IMR-90 (cell line): ENCODE results near the gene SGMS1. TPM values are rescaled to one million over a fixed set of nuclear protein-coding genes. Genes with fewer than 3 reads are reported as not detected.

ENCODE experiments used
- ATAC-seq: fragments of 200-7000 bp; cut with Tn5 transposase; 2 replicates; pipeline ENCODE4 v1.9.1; 2020; ENCODE audit warnings: low read depth, mild to moderate bottlenecking, moderate library complexity
- BruUV-seq: library from RNA; stranded (reverse); fragments of 400-500 nt; replicated peaks from 2 replicates; lab custom pipeline; 2021; lab: Mats Ljungman, UMichigan
- CTCF ChIA-PET: fragments of 300-600 bp; formaldehyde crosslinking; extraction: SDS; loops from one replicate; lab custom pipeline; 2021; ENCODE audit warnings: antibody characterized with exemption; lab: Yijun Ruan, JAX
- POLR2A ChIA-PET: fragments of 300-600 bp; sonication (Branson Sonifier 250); formaldehyde crosslinking; loops from one replicate; lab custom pipeline; 2022; ENCODE audit warnings: antibody characterized with exemption; ENCODE audit not compliant: unreplicated experiment; lab: Charles Lee
- DNase-seq: peaks from one replicate; pipeline ENCODE4 v3.0.0; 2013
- H2AFZ ChIP-seq: replicated peaks from 2 replicates; pipeline ENCODE3; 2013; ENCODE audit warnings: low read length, mild to moderate bottlenecking; ENCODE audit not compliant: poor library complexity
- H2AK5ac ChIP-seq: 2 replicates; pipeline ENCODE4 v1.6.1; 2013; ENCODE audit warnings: low read depth, low read length, inconsistent platforms
- H2AK9ac ChIP-seq: replicated peaks from 2 replicates; pipeline ENCODE3; 2013; ENCODE audit warnings: mild to moderate bottlenecking, low read depth, low read length, moderate library complexity; ENCODE audit not compliant: poor library complexity
- H2BK120ac ChIP-seq: 2 replicates; pipeline ENCODE4 v1.6.1; 2013; ENCODE audit warnings: low read depth, low read length, inconsistent platforms
- H2BK15ac ChIP-seq: 3 replicates; pipeline ENCODE4 v1.6.1; 2013; ENCODE audit warnings: low read depth, low read length, inconsistent platforms
- H2BK20ac ChIP-seq: 2 replicates; pipeline ENCODE4 v1.6.1; 2013; ENCODE audit warnings: low read depth, mild to moderate bottlenecking, inconsistent platforms, low read length, moderate library complexity
- H2BK5ac ChIP-seq: 2 replicates; pipeline ENCODE4 v1.6.1; 2013; ENCODE audit warnings: mild to moderate bottlenecking, low read depth, low read length, inconsistent platforms; ENCODE audit not compliant: poor library complexity, severe bottlenecking
- H3K14ac ChIP-seq: replicated peaks from 2 replicates; pipeline ENCODE4 v1.6.1; 2013; ENCODE audit warnings: low read depth, low read length, inconsistent platforms
- H3K18ac ChIP-seq: 2 replicates; pipeline ENCODE4 v1.6.1; 2013; ENCODE audit warnings: low read depth, low read length, control low read depth
- H3K23ac ChIP-seq: 2 replicates; pipeline ENCODE4 v1.6.1; 2013; ENCODE audit warnings: low read depth, low read length, inconsistent platforms
- H3K27ac ChIP-seq: 2 replicates; pipeline ENCODE4 v1.5.1; 2013; ENCODE audit warnings: mild to moderate bottlenecking, control low read depth, low read length; ENCODE audit not compliant: insufficient read depth
- H3K27me3 ChIP-seq: 2 replicates; pipeline ENCODE4 v1.6.1; 2013; ENCODE audit warnings: low read length; ENCODE audit not compliant: control insufficient read depth, insufficient read depth
- H3K36me3 ChIP-seq: 2 replicates; pipeline ENCODE4 v1.6.1; 2013; ENCODE audit warnings: low read length, mixed read lengths; ENCODE audit not compliant: control insufficient read depth, insufficient read depth
- H3K4ac ChIP-seq: 2 replicates; pipeline ENCODE4 v1.6.1; 2013; ENCODE audit warnings: low read depth, low read length, inconsistent platforms
- H3K4me1 ChIP-seq: 2 replicates; pipeline ENCODE4 v1.6.1; 2013; ENCODE audit warnings: low read length, mixed read lengths; ENCODE audit not compliant: control insufficient read depth, insufficient read depth
- H3K4me2 ChIP-seq: 2 replicates; pipeline ENCODE4 v1.6.1; 2013; ENCODE audit warnings: low read depth, mild to moderate bottlenecking, control low read depth, low read length, moderate library complexity
- H3K4me3 ChIP-seq: 2 replicates; pipeline ENCODE4 v1.5.1; 2013; ENCODE audit warnings: low read depth, mild to moderate bottlenecking, control low read depth, low read length, moderate library complexity; ENCODE audit not compliant: insufficient read depth
- H3K56ac ChIP-seq: 2 replicates; pipeline ENCODE4 v1.6.1; 2013; ENCODE audit warnings: low read length, inconsistent platforms; ENCODE audit not compliant: insufficient read depth; ENCODE audit errors: extremely low read depth
- H3K79me1 ChIP-seq, 2 experiments: 2 replicates each; pipeline ENCODE4 v1.6.1; 2013; ENCODE audit warnings: low read length in 2 of 2, inconsistent platforms in 1 of 2, low read depth in 1 of 2
- H3K9ac ChIP-seq: 2 replicates; pipeline ENCODE4 v1.6.1; 2013; ENCODE audit warnings: low read depth, low read length, control low read depth
- H3K9me1 ChIP-seq: 2 replicates; pipeline ENCODE4 v1.6.1; 2013; ENCODE audit warnings: low read length, inconsistent platforms; ENCODE audit not compliant: insufficient read depth
- H3K9me3 ChIP-seq: 2 replicates; pipeline ENCODE4 v1.6.1; 2013; ENCODE audit warnings: low read length; ENCODE audit not compliant: control insufficient read depth, insufficient read depth
- H4K20me1 ChIP-seq: 2 replicates; pipeline ENCODE4 v1.6.1; 2013; ENCODE audit warnings: low read length, inconsistent platforms; ENCODE audit not compliant: insufficient read depth
- H4K5ac ChIP-seq: 2 replicates; pipeline ENCODE4 v1.6.1; 2013; ENCODE audit warnings: mild to moderate bottlenecking, low read depth, low read length, control low read depth
- H4K8ac ChIP-seq, 2 experiments: 2 replicates each; pipeline ENCODE4 v1.6.1; 2013; ENCODE audit warnings: low read depth in 2 of 2, low read length in 2 of 2, control low read depth in 1 of 2, inconsistent platforms in 1 of 2
- H4K91ac ChIP-seq: 2 replicates; pipeline ENCODE4 v1.6.1; 2013; ENCODE audit warnings: low read depth, low read length, inconsistent platforms; ENCODE audit not compliant: insufficient read depth
- ELK1 ChIP-seq: fragments of 150-350 bp; IDR thresholded peaks from 2 replicates; pipeline ENCODE4 v1.6.1; 2016; ENCODE audit warnings: low read depth, mild to moderate bottlenecking, low read length, moderate library complexity, borderline replicate concordance
- MAFK ChIP-seq: IDR thresholded peaks from 2 replicates; pipeline ENCODE4 v1.6.1; 2012; ENCODE audit warnings: low read depth, low read length, improper control_type of control experiment
- NFE2L2 ChIP-seq: fragments of 150-350 bp; IDR thresholded peaks from 2 replicates; pipeline ENCODE4 v1.6.1; 2016; ENCODE audit warnings: low read depth, mild to moderate bottlenecking, low read length
- RCOR1 ChIP-seq: IDR thresholded peaks from 2 replicates; pipeline ENCODE4 v1.6.1; 2012; ENCODE audit warnings: mild to moderate bottlenecking, low read length, improper control_type of control experiment; ENCODE audit not compliant: insufficient replicate concordance
- USF2 ChIP-seq: fragments of 150-350 bp; IDR thresholded peaks from 2 replicates; pipeline ENCODE4 v1.6.1; 2017; ENCODE audit warnings: mild to moderate bottlenecking, antibody characterized with exemption, low read length, low read depth
- dilution Hi-C: fragments of 300-500 bp; cut with HindIII; formaldehyde crosslinking; loops from one replicate; pipeline ENCODE4 v1.14.3; 2018; ENCODE audit warnings: low sequenced_read_pairs; ENCODE audit not compliant: unreplicated experiment
- in situ Hi-C: fragments of 300-500 bp; cut with MboI; formaldehyde crosslinking; loops from 3 replicates; pipeline ENCODE4 v1.14.3; 2019; ENCODE audit warnings: low sequenced_read_pairs, inconsistent platforms, mixed read lengths
- intact Hi-C: fragments of 100-400 bp; cut with micrococcal nuclease; formaldehyde crosslinking; loops from 2 replicates; pipeline ENCODE4 v1.10.0; 2022
- polyA plus RNA-seq, 3 experiments: library from polyadenylated mRNA; depleted of rRNA; stranded (reverse); fragments of >200 nt; gene quantifications; 2 replicates each; pipeline ENCODE4 v1.2.3, GENCODE V29; 2012; ENCODE audit warnings: low replicate concordance in 1 of 3
- total RNA-seq: library from RNA; depleted of rRNA; stranded (reverse); fragments of >200 nt; gene quantifications from 2 replicates; pipeline ENCODE4 v1.2.3, GENCODE V29; 2012

Gene SGMS1
- total and polyA plus RNA-seq, 2 of the 4 experiments (the other 2 are of a cell fraction), result 9.8 to 30.8 TPM

GRCh38 chr10:50405723-50406122 lies 218.0 kb downstream of the SGMS1 start:
- no peak overlapping the region for H3K27ac ChIP-seq
- peaks cover 2% of the 10 kb centered on the region; the same call in 1 of the 2 replicates for H3K36me3 ChIP-seq
- no peak overlapping the region for H3K4me2 ChIP-seq
- TF ChIP-seq RCOR1 (no peak), USF2 (no peak), ELK1 (no peak), MAFK (no peak), NFE2L2 (no peak)
- in situ Hi-C loops (no loop called here), dilution Hi-C loops (no loop called here), intact Hi-C loops (no loop called here)
- no peak overlapping the region for H2BK120ac ChIP-seq
- H3K4me3 ChIP-seq, result no peak overlapping the region
- no peak for ATAC-seq
- CTCF ChIA-PET, result interaction anchor here (0.7 to 1.1 kb wide), 2 partner anchors 12 kb away, joined by 3 to 4 read pairs; no protein-coding TSS in a partner anchor
- no peak overlapping the region for H4K91ac ChIP-seq
- no peaks in the 10 kb centered on the region for H3K9me3 ChIP-seq
- peaks cover 13% of the 10 kb centered on the region for H3K9me1 ChIP-seq
- H2AK9ac ChIP-seq, result no peak overlapping the region
- peaks cover 13% of the 10 kb centered on the region for H3K4me1 ChIP-seq
- H3K23ac ChIP-seq, result no peak overlapping the region
- no peak overlapping the region for H2BK15ac ChIP-seq
- H3K18ac ChIP-seq, result no peak overlapping the region
- no peak overlapping the region for H2BK5ac ChIP-seq
- no TSS peak for BruUV-seq
- H4K8ac ChIP-seq, result no peak overlapping the region
- H3K27me3 ChIP-seq, result no peaks in the 10 kb centered on the region
- H4K20me1 ChIP-seq, result peaks cover 10% of the 10 kb centered on the region; the same call in 1 of the 2 replicates
- no peak overlapping the region for H2AK5ac ChIP-seq
- POLR2A ChIA-PET, result no interaction called here
- no peak overlapping the region for H3K9ac ChIP-seq
- H2AFZ ChIP-seq, result no peak overlapping the region
- H3K4ac ChIP-seq, result no peak overlapping the region
- no peak for DNase-seq
- peaks cover 42 to 63% of the 10 kb centered on the region in 2 experiments for H3K79me1 ChIP-seq
- H3K14ac ChIP-seq, result no peak overlapping the region
- H2BK20ac ChIP-seq, result no peak overlapping the region
- H3K56ac ChIP-seq, result no peak overlapping the region
- H4K5ac ChIP-seq, result no peak overlapping the region
